Activated T-helper 2 cell treated with anti-CD3 and anti-CD28 coated beads, Interferon-gamma antibody, Interleukin-2, Interleukin-4, amounts not matched to agents 10 μg/mL and 5 μg/mL and 100 μg/mL, durations not matched to agents 14 hours and 24 hours and 36 hours (primary cell): ENCODE data around the gene SLC10A1. TPM values are rescaled to one million over a fixed set of nuclear protein-coding genes. Genes with fewer than 3 reads are reported as not detected.

Source experiments
- DNase-seq: peaks from one replicate; pipeline ENCODE4 v3.0.0; 2021; ENCODE audit warnings: low spot score
- H3K27ac Mint-ChIP-seq: one replicate; pipeline ENCODE4 v1.8.0; 2021; ENCODE audit warnings: mixed read lengths
- H3K27me3 Mint-ChIP-seq: one replicate; pipeline ENCODE4 v1.8.0; 2021; ENCODE audit warnings: low read depth, mixed read lengths
- H3K36me3 Mint-ChIP-seq: one replicate; pipeline ENCODE4 v1.8.0; 2021; ENCODE audit warnings: low read depth, mixed read lengths
- H3K4me1 Mint-ChIP-seq: one replicate; pipeline ENCODE4 v1.8.0; 2021; ENCODE audit warnings: low read depth, mixed read lengths
- H3K4me3 Mint-ChIP-seq: one replicate; pipeline ENCODE4 v1.8.0; 2021; ENCODE audit warnings: low read depth, mild to moderate bottlenecking, moderate library complexity, mixed read lengths
- H3K9me3 Mint-ChIP-seq: one replicate; pipeline ENCODE4 v1.8.0; 2021; ENCODE audit warnings: mixed read lengths
- intact Hi-C: fragments of 100-400 bp; cut with micrococcal nuclease; formaldehyde crosslinking; loops from one replicate; pipeline ENCODE4 v1.15.1; 2023
- total RNA-seq: library from RNA; stranded (reverse); gene quantifications from 2 replicates; pipeline ENCODE4 v1.2.3, GENCODE V29; 2022

SLC10A1 gene
- total RNA-seq, 1 donor from 2014 or later, result not detected

GRCh38 chr14:69798339-69798735, 1.3 kb upstream of the SLC10A1 start:
- intact Hi-C loops, result no loop called here

GRCh38 chr14:69797573-69798338, 715 bp upstream of the SLC10A1 start:
- no peaks in the 10 kb centered on the region for H3K9me3 Mint-ChIP-seq
- H3K27ac Mint-ChIP-seq, result no peak overlapping the region
- H3K27me3 Mint-ChIP-seq, result peaks cover 5% of the 10 kb centered on the region
- no peak overlapping the region for H3K4me3 Mint-ChIP-seq
- no peak for DNase-seq
- intact Hi-C loops, result no loop called here
- H3K4me1 Mint-ChIP-seq, result no peaks in the 10 kb centered on the region
- H3K36me3 Mint-ChIP-seq, result no peaks in the 10 kb centered on the region

More at GRCh38 chr14:69798339-69798735, 1.3 kb upstream of the SLC10A1 start:
- DNase-seq, result no peak
- H3K27ac Mint-ChIP-seq, result no peak overlapping the region
- H3K9me3 Mint-ChIP-seq, result no peaks in the 10 kb centered on the region
- no peaks in the 10 kb centered on the region for H3K4me1 Mint-ChIP-seq
- no peak overlapping the region for H3K4me3 Mint-ChIP-seq
- H3K27me3 Mint-ChIP-seq, result peaks cover 10% of the 10 kb centered on the region
- H3K36me3 Mint-ChIP-seq, result no peaks in the 10 kb centered on the region

GRCh38 chr14:69795691-69796090, 1.4 kb downstream of the SLC10A1 start:
- Mint-ChIP-seq H3K27ac (no peak overlapping the region), H3K4me1 (no peaks in the 10 kb centered on the region), H3K4me3 (no peak overlapping the region), H3K36me3 (no peaks in the 10 kb centered on the region), H3K27me3 (peaks cover 3% of the 10 kb centered on the region), H3K9me3 (no peaks in the 10 kb centered on the region)
- intact Hi-C loops, result no loop called here
- no peak for DNase-seq

- H3K4me1 Mint-ChIP-seq, result no peaks in the 10 kb centered on the region
- DNase-seq, result no peak
- H3K27me3 Mint-ChIP-seq, result no peaks in the 10 kb centered on the region
- no peak overlapping the region for H3K4me3 Mint-ChIP-seq
- H3K36me3 Mint-ChIP-seq, result no peaks in the 10 kb centered on the region
- intact Hi-C loops, result no loop called here
- H3K27ac Mint-ChIP-seq, result no peak overlapping the region
- H3K9me3 Mint-ChIP-seq, result no peaks in the 10 kb centered on the region
Measured at GRCh38 chr14:69794791-69795190, 2.2 kb downstream of the SLC10A1 start.

- Mint-ChIP-seq H3K4me1 (no peaks in the 10 kb centered on the region), H3K27me3 (peaks cover 1% of the 10 kb centered on the region), H3K9me3 (no peaks in the 10 kb centered on the region), H3K4me3 (no peak overlapping the region), H3K27ac (no peak overlapping the region), H3K36me3 (no peaks in the 10 kb centered on the region)
- intact Hi-C loops, result no loop called here
- DNase-seq, result no peak
Measured at GRCh38 chr14:69792887-69793421, 4.1 kb downstream of the SLC10A1 start.

- peaks cover 1% of the 10 kb centered on the region for H3K27me3 Mint-ChIP-seq
- no peaks in the 10 kb centered on the region for H3K36me3 Mint-ChIP-seq
- H3K4me1 Mint-ChIP-seq, result no peaks in the 10 kb centered on the region
- intact Hi-C loops, result no loop called here
- no peak for DNase-seq
- no peak overlapping the region for H3K4me3 Mint-ChIP-seq
- no peaks in the 10 kb centered on the region for H3K9me3 Mint-ChIP-seq
- H3K27ac Mint-ChIP-seq, result no peak overlapping the region
Measured at GRCh38 chr14:69789118-69789640, 7.9 kb downstream of the SLC10A1 start.

- intact Hi-C loops, result no loop called here
- no peak for DNase-seq
- Mint-ChIP-seq H3K27ac (no peak overlapping the region), H3K36me3 (no peaks in the 10 kb centered on the region), H3K4me1 (no peaks in the 10 kb centered on the region), H3K4me3 (no peak overlapping the region), H3K27me3 (peaks cover 1% of the 10 kb centered on the region), H3K9me3 (no peaks in the 10 kb centered on the region)
Measured at GRCh38 chr14:69786603-69787002, 10.4 kb downstream of the SLC10A1 start.

- peaks cover 1% of the 10 kb centered on the region for H3K27me3 Mint-ChIP-seq
- H3K4me1 Mint-ChIP-seq, result no peaks in the 10 kb centered on the region
- peaks cover 11% of the 10 kb centered on the region for H3K36me3 Mint-ChIP-seq
- no peaks in the 10 kb centered on the region for H3K9me3 Mint-ChIP-seq
- DNase-seq, result no peak
- H3K27ac Mint-ChIP-seq, result no peak overlapping the region
- intact Hi-C loops, result no loop called here
- H3K4me3 Mint-ChIP-seq, result no peak overlapping the region
Measured at GRCh38 chr14:69784942-69785341, 12.1 kb downstream of the SLC10A1 start.

- DNase-seq, result no peak
- H3K4me1 Mint-ChIP-seq, result peaks cover 20% of the 10 kb centered on the region
- intact Hi-C loops, result no loop called here
- H3K9me3 Mint-ChIP-seq, result no peaks in the 10 kb centered on the region
- no peak overlapping the region for H3K27ac Mint-ChIP-seq
- H3K36me3 Mint-ChIP-seq, result peaks cover 45% of the 10 kb centered on the region
- no peaks in the 10 kb centered on the region for H3K27me3 Mint-ChIP-seq
- no peak overlapping the region for H3K4me3 Mint-ChIP-seq
Measured at GRCh38 chr14:69780952-69781351, 16.1 kb downstream of the SLC10A1 start.

GRCh38 chr14:69780092-69780491, 16.9 kb downstream of the SLC10A1 start:
- intact Hi-C loops, result no loop called here
- peaks cover 26% of the 10 kb centered on the region for H3K4me1 Mint-ChIP-seq
- H3K27ac Mint-ChIP-seq, result no peak overlapping the region
- no peak for DNase-seq
- no peaks in the 10 kb centered on the region for H3K9me3 Mint-ChIP-seq
- H3K4me3 Mint-ChIP-seq, result no peak overlapping the region
- no peaks in the 10 kb centered on the region for H3K27me3 Mint-ChIP-seq
- peaks cover 54% of the 10 kb centered on the region for H3K36me3 Mint-ChIP-seq

- DNase-seq, result no peak
- Mint-ChIP-seq H3K27me3 (no peaks in the 10 kb centered on the region), H3K4me1 (peaks cover 26% of the 10 kb centered on the region), H3K9me3 (no peaks in the 10 kb centered on the region), H3K36me3 (peaks cover 64% of the 10 kb centered on the region), H3K4me3 (no peak overlapping the region), H3K27ac (no peak overlapping the region)
- intact Hi-C loops, result no loop called here
Measured at GRCh38 chr14:69779088-69779487, 18.0 kb downstream of the SLC10A1 start.

- no peaks in the 10 kb centered on the region for H3K27me3 Mint-ChIP-seq
- no peak for DNase-seq
- peak overlapping the region; percentile 11 for H3K27ac Mint-ChIP-seq
- intact Hi-C loops, result no loop called here
- H3K9me3 Mint-ChIP-seq, result no peaks in the 10 kb centered on the region
- peaks cover 85% of the 10 kb centered on the region for H3K36me3 Mint-ChIP-seq
- H3K4me3 Mint-ChIP-seq, result no peak overlapping the region
- H3K4me1 Mint-ChIP-seq, result peaks cover 26% of the 10 kb centered on the region
Measured at GRCh38 chr14:69776875-69777453, 20.1 kb downstream of the SLC10A1 start.

- H3K36me3 Mint-ChIP-seq, result peaks cover 92% of the 10 kb centered on the region
- intact Hi-C loops, result no loop called here
- H3K9me3 Mint-ChIP-seq, result no peaks in the 10 kb centered on the region
- H3K4me1 Mint-ChIP-seq, result peaks cover 36% of the 10 kb centered on the region
- no peak overlapping the region for H3K4me3 Mint-ChIP-seq
- no peak overlapping the region for H3K27ac Mint-ChIP-seq
- H3K27me3 Mint-ChIP-seq, result no peaks in the 10 kb centered on the region
- no peak for DNase-seq
Measured at GRCh38 chr14:69775012-69775411, 22.0 kb downstream of the SLC10A1 start.
